OCI-LY7 (cell line): ENCODE measurements around the gene WWTR1. TPM values are rescaled to one million over a fixed set of nuclear protein-coding genes. Genes with fewer than 3 reads are reported as not detected.

Experiments used
- BruUV-seq: library from RNA; stranded (reverse); fragments of 400-500 nt; replicated peaks from 2 replicates; lab custom pipeline; 2021; lab: Mats Ljungman, UMichigan
- CTCF ChIA-PET: fragments of 300-600 bp; sonication (Branson Sonifier 250); formaldehyde crosslinking; loops from one replicate; lab custom pipeline; 2022; ENCODE audit warnings: antibody characterized with exemption; ENCODE audit not compliant: unreplicated experiment; lab: Charles Lee
- POLR2A ChIA-PET: fragments of 300-600 bp; sonication (Branson Sonifier 250); formaldehyde crosslinking; loops from one replicate; lab custom pipeline; 2022; ENCODE audit warnings: antibody characterized with exemption; lab: Charles Lee
- DNase-seq: peaks from one replicate; pipeline ENCODE4 v3.0.0-alpha.2; 2015; ENCODE audit warnings: low spot score
- H2AFZ ChIP-seq: fragments of 200-600 bp; sonication (generic), shearing (Covaris generic); 2 replicates; pipeline ENCODE4 v1.6.1; 2014; ENCODE audit warnings: mild to moderate bottlenecking, antibody characterized with exemption, low read length, moderate library complexity
- H3K27ac ChIP-seq: fragments of 200-600 bp; sonication (generic); 2 replicates; pipeline ENCODE4 v1.5.1; 2014; ENCODE audit warnings: mixed run types, low read depth, mild to moderate bottlenecking, moderate library complexity, low read length, inconsistent platforms; ENCODE audit not compliant: poor library complexity, severe bottlenecking
- H3K36me3 ChIP-seq: fragments of 200-600 bp; sonication (generic); 2 replicates; pipeline ENCODE4 v1.6.1; 2014; ENCODE audit warnings: mild to moderate bottlenecking, antibody characterized with exemption, low read length, moderate library complexity, mixed read lengths; ENCODE audit not compliant: insufficient read depth
- H3K4me1 ChIP-seq: fragments of 200-600 bp; sonication (generic); 2 replicates; pipeline ENCODE4 v1.5.1; 2014; ENCODE audit warnings: mild to moderate bottlenecking, low read length; ENCODE audit not compliant: insufficient read depth, poor library complexity, severe bottlenecking
- H3K4me2 ChIP-seq: fragments of 200-600 bp; sonication (generic); 2 replicates; pipeline ENCODE4 v1.6.1; 2014; ENCODE audit warnings: mild to moderate bottlenecking, low read length
- H3K4me3 ChIP-seq: fragments of 200-600 bp; sonication (generic); 2 replicates; pipeline ENCODE4 v1.5.1; 2014; ENCODE audit warnings: mild to moderate bottlenecking, low read depth, low read length; ENCODE audit not compliant: poor library complexity, severe bottlenecking
- H3K79me2 ChIP-seq: fragments of 200-600 bp; sonication (generic); 2 replicates; pipeline ENCODE4 v1.6.1; 2016; ENCODE audit warnings: low read depth, mild to moderate bottlenecking, low read length, moderate library complexity, mixed read lengths; ENCODE audit not compliant: insufficient read depth
- H3K9me2 ChIP-seq: fragments of 200-600 bp; sonication (generic); 2 replicates; pipeline ENCODE4 v1.6.1; 2016; ENCODE audit warnings: mild to moderate bottlenecking, low read length, mixed read lengths; ENCODE audit not compliant: insufficient read depth
- H3K9me3 ChIP-seq: fragments of 200-600 bp; sonication (generic); 2 replicates; pipeline ENCODE4 v1.6.1; 2014; ENCODE audit warnings: mild to moderate bottlenecking, mixed run types, low read length, mixed read lengths
- H4K20me1 ChIP-seq: fragments of 200-600 bp; sonication (generic); 2 replicates; pipeline ENCODE4 v1.6.1; 2014; ENCODE audit warnings: mild to moderate bottlenecking, antibody characterized with exemption, low read length, moderate library complexity, mixed read lengths; ENCODE audit not compliant: insufficient read depth
- EZH2phosphoT487 ChIP-seq: fragments of 200-600 bp; sonication (generic); IDR thresholded peaks from 2 replicates; pipeline ENCODE4 v1.6.1; 2018; ENCODE audit warnings: low read depth, borderline replicate concordance, mild to moderate bottlenecking, mixed run types, antibody characterized with exemption, low read length, moderate library complexity, mixed read lengths
- intact Hi-C: fragments of 100-400 bp; cut with micrococcal nuclease; formaldehyde crosslinking; loops from one replicate; pipeline ENCODE4 v1.10.0; 2022; ENCODE audit not compliant: unreplicated experiment
- total RNA-seq, 2 experiments: library from RNA; depleted of rRNA in 1 of 2; stranded (reverse); fragments of >200 nt in 1 of 2; shearing (Covaris generic) in 1 of 2; gene quantifications; 2 replicates each; pipeline ENCODE4 v1.2.3, GENCODE V29; 2014 to 2022
- TF ChIP-seq, protein P1 (sequence below): fragments of 200-600 bp; sonication (generic); conservative IDR thresholded peaks from 2 replicates; pipeline ENCODE4 v1.5.1; 2014; ENCODE audit warnings: mild to moderate bottlenecking, antibody characterized with exemption, low read length, moderate library complexity, mixed read lengths

Gene WWTR1
- total RNA-seq, 2 experiments from 2014 or later = 0.15 TPM; not detected in 1

DNA sequence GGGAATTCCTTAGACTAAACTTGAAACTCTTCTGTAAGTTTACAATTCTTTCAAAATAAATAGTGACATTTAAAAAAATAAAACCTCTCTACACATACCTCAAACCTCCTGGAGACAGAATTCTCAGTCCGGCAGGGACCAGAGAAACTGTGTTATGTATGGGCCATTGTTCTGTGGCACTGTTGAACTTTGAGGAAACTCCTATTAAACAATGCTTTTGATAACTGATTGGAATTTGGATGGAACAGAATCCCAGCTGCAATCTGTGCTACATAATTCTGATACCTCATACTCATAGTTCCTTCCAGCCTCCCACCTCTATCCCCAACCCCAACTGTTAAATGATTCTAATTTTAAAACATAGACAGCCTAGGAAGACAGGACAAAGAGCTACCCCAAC is 98.3 kb downstream of the WWTR1 start:
- no peaks in the 10 kb centered on the region for H3K36me3 ChIP-seq
- no peaks in the 10 kb centered on the region for H4K20me1 ChIP-seq
- no peaks in the 10 kb centered on the region for H3K9me2 ChIP-seq
- POLR2A ChIA-PET = no interaction called here
- CTCF ChIA-PET = no interaction called here
- no TSS peak for BruUV-seq
- H3K4me3 ChIP-seq = no peak overlapping the region
- H2AFZ ChIP-seq = no peak overlapping the region
- H3K9me3 ChIP-seq = no peaks in the 10 kb centered on the region
- no peak for DNase-seq
- no peak overlapping the region for H3K27ac ChIP-seq
- TF ChIP-seq EZH2phosphoT487 = no peak
- TF ChIP-seq, protein P1, sequence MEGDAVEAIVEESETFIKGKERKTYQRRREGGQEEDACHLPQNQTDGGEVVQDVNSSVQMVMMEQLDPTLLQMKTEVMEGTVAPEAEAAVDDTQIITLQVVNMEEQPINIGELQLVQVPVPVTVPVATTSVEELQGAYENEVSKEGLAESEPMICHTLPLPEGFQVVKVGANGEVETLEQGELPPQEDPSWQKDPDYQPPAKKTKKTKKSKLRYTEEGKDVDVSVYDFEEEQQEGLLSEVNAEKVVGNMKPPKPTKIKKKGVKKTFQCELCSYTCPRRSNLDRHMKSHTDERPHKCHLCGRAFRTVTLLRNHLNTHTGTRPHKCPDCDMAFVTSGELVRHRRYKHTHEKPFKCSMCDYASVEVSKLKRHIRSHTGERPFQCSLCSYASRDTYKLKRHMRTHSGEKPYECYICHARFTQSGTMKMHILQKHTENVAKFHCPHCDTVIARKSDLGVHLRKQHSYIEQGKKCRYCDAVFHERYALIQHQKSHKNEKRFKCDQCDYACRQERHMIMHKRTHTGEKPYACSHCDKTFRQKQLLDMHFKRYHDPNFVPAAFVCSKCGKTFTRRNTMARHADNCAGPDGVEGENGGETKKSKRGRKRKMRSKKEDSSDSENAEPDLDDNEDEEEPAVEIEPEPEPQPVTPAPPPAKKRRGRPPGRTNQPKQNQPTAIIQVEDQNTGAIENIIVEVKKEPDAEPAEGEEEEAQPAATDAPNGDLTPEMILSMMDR = no peak
- no peak overlapping the region for H3K4me2 ChIP-seq
- intact Hi-C loops = no loop called here
- H3K79me2 ChIP-seq = no peaks in the 10 kb centered on the region
- H3K4me1 ChIP-seq = no peaks in the 10 kb centered on the region

- H4K20me1 ChIP-seq = no peaks in the 10 kb centered on the region
- CTCF ChIA-PET = no interaction called here
Observed at GRCh38 chr3:149555927-149556326, 101.9 kb downstream of the WWTR1 start.

GRCh38 chr3:149554826-149555225 is 103.0 kb downstream of the WWTR1 start:
- CTCF ChIA-PET = no interaction called here
- Histone ChIP-seq H3K27ac (no peak overlapping the region), H3K4me1 (no peaks in the 10 kb centered on the region), H3K79me2 (no peaks in the 10 kb centered on the region), H3K9me3 (no peaks in the 10 kb centered on the region), H3K4me2 (no peak overlapping the region), H4K20me1 (no peaks in the 10 kb centered on the region), H3K9me2 (no peaks in the 10 kb centered on the region), H3K36me3 (no peaks in the 10 kb centered on the region), H3K4me3 (no peak overlapping the region), H2AFZ (no peak overlapping the region)
- TF ChIP-seq EZH2phosphoT487 = no peak
- TF ChIP-seq, protein P1 = no peak
- BruUV-seq = no TSS peak
- POLR2A ChIA-PET = interaction anchor here (0.7 to 0.8 kb wide), 3 partner anchors 10 to 25 kb away, joined by 3 to 5 read pairs (median 3); no protein-coding TSS in a partner anchor
- intact Hi-C loops = no loop called here
- no peak for DNase-seq

More at GRCh38 chr3:149555927-149556326, 101.9 kb downstream of the WWTR1 start:
- POLR2A ChIA-PET = interaction anchor here (1.0 to 1.3 kb wide), 2 partner anchors 14 to 362 kb away, joined by 3 to 4 read pairs; no protein-coding TSS in a partner anchor
- Histone ChIP-seq H2AFZ (no peak overlapping the region), H3K9me2 (no peaks in the 10 kb centered on the region), H3K4me3 (no peak overlapping the region), H3K36me3 (no peaks in the 10 kb centered on the region), H3K79me2 (no peaks in the 10 kb centered on the region), H3K4me1 (no peaks in the 10 kb centered on the region), H3K27ac (no peak overlapping the region), H3K9me3 (no peaks in the 10 kb centered on the region), H3K4me2 (no peak overlapping the region)
- DNase-seq = no peak
- no peak for TF ChIP-seq EZH2phosphoT487
- TF ChIP-seq, protein P1 = no peak
- intact Hi-C loops = no loop called here
- BruUV-seq = no TSS peak
